PC-3 (cell line): ENCODE measurements around the gene ASTN2. TPM values are rescaled to one million over a fixed set of nuclear protein-coding genes. Genes with fewer than 3 reads are reported as not detected.

Source experiments
- ATAC-seq: fragments of 200-7000 bp; cut with Tn5 transposase; 2 replicates; pipeline ENCODE4 v1.9.1; 2020; ENCODE audit warnings: mild to moderate bottlenecking, moderate library complexity
- BruUV-seq: library from RNA; stranded (reverse); fragments of 400-500 nt; replicated peaks from 2 replicates; lab custom pipeline; 2021; lab: Mats Ljungman, UMichigan
- CTCF ChIA-PET: fragments of 300-600 bp; sonication (Branson Sonifier 250); formaldehyde crosslinking; loops from one replicate; lab custom pipeline; 2022; ENCODE audit warnings: antibody characterized with exemption; lab: Charles Lee
- POLR2A ChIA-PET: fragments of 300-600 bp; sonication (Branson Sonifier 250); formaldehyde crosslinking; loops from one replicate; lab custom pipeline; 2022; ENCODE audit warnings: antibody characterized with exemption; ENCODE audit not compliant: unreplicated experiment; lab: Charles Lee
- DNase-seq: peaks from one replicate; pipeline ENCODE4 v3.0.0-alpha.2; 2015
- H2AFZ ChIP-seq: fragments of 300-600 bp; sonication (generic); 2 replicates; pipeline ENCODE4 v1.6.0; 2016; ENCODE audit warnings: antibody characterized with exemption, low read length
- H3F3A ChIP-seq: fragments of 300-600 bp; sonication (generic); one replicate; pipeline ENCODE4 v1.6.0; 2017; ENCODE audit warnings: antibody characterized with exemption, low read length, control low read depth, mild to moderate bottlenecking; ENCODE audit not compliant: unreplicated experiment
- H3K27ac ChIP-seq: fragments of 300-600 bp; sonication (generic); 2 replicates; pipeline ENCODE4 v1.5.1; 2016; ENCODE audit warnings: mild to moderate bottlenecking, low read length
- H3K27me3 ChIP-seq: fragments of 300-600 bp; sonication (generic); 2 replicates; pipeline ENCODE4 v1.6.1; 2016; ENCODE audit warnings: low read length, mixed read lengths
- H3K36me3 ChIP-seq: fragments of 300-600 bp; sonication (generic); 2 replicates; pipeline ENCODE4 v1.6.1; 2016; ENCODE audit warnings: low read depth, mixed run types, low read length, mixed read lengths
- H3K4me1 ChIP-seq: fragments of 300-600 bp; sonication (generic); 2 replicates; pipeline ENCODE4 v1.5.1; 2016; ENCODE audit warnings: low read length; ENCODE audit not compliant: insufficient read depth
- H3K4me2 ChIP-seq: fragments of 300-600 bp; sonication (generic); 2 replicates; pipeline ENCODE4 v1.6.0; 2016; ENCODE audit warnings: low read length
- H3K4me3 ChIP-seq: fragments of 300-600 bp; sonication (generic); 2 replicates; pipeline ENCODE4 v1.5.1; 2016; ENCODE audit warnings: mild to moderate bottlenecking, low read length, mixed read lengths
- H3K79me2 ChIP-seq: fragments of 300-600 bp; sonication (generic); 2 replicates; pipeline ENCODE4 v1.6.1; 2017; ENCODE audit warnings: low read length, mixed read lengths
- H3K9ac ChIP-seq: fragments of 300-600 bp; sonication (generic); 2 replicates; pipeline ENCODE4 v1.6.0; 2016; ENCODE audit warnings: mild to moderate bottlenecking, low read length
- H3K9me2 ChIP-seq: fragments of 300-600 bp; sonication (generic); replicated peaks from 2 replicates; pipeline ENCODE4 v1.6.1; 2016; ENCODE audit warnings: mixed run types, low read length, mixed read lengths
- H3K9me3 ChIP-seq: fragments of 300-600 bp; sonication (generic); 2 replicates; pipeline ENCODE4 v1.6.1; 2016; ENCODE audit warnings: low read length, mixed read lengths
- H4K20me1 ChIP-seq: fragments of 300-600 bp; sonication (generic); 2 replicates; pipeline ENCODE4 v1.6.1; 2016; ENCODE audit warnings: low read length, mixed read lengths
- EZH2 ChIP-seq: fragments of 300-600 bp; sonication (generic); IDR thresholded peaks from one replicate; pipeline ENCODE4 v1.6.1; 2017; ENCODE audit warnings: antibody characterized with exemption, mild to moderate bottlenecking, low read length; ENCODE audit not compliant: unreplicated experiment
- EZH2phosphoT487 ChIP-seq: fragments of 300-600 bp; sonication (generic); IDR thresholded peaks from 2 replicates; pipeline ENCODE4 v1.6.1; 2018; ENCODE audit warnings: mild to moderate bottlenecking, antibody characterized with exemption, low read length, borderline replicate concordance
- intact Hi-C: fragments of 100-400 bp; cut with micrococcal nuclease; formaldehyde crosslinking; loops from 2 replicates; pipeline ENCODE4 v1.9.0; 2023
- total RNA-seq: library from RNA; depleted of rRNA; stranded (reverse); fragments of >200 nt; gene quantifications from 2 replicates; pipeline ENCODE4 v1.2.3, GENCODE V29; 2014
- TF ChIP-seq, protein P1 (sequence below): fragments of 300-600 bp; sonication (generic); conservative IDR thresholded peaks from 2 replicates; pipeline ENCODE4 v1.5.1; 2017; ENCODE audit warnings: antibody characterized with exemption, low read depth, mild to moderate bottlenecking, low read length

ASTN2 gene
- total RNA-seq, 1 experiment from 2014 or later, result 3.5 TPM

DNA sequence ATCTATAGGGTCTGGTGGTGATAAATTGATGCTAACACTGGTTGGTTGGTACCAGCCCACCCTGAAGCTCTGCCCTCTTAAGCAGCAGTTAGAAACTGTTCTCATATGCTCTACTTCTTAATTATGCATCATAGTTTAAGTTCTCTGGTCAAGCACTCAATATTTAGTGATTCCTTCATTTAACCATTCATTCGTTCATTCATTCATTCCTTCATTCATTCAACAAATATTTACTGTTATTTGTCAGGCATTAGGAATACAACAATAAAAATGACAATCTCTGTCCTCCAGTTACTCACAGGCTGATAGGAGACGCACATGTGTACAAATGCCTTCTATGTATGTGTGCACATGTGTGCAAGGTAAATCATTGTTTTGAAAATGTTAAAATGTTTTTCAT, 673.1 kb downstream of the ASTN2 start:
- no peak for ATAC-seq
- DNase-seq, result no peak
- CTCF ChIA-PET, result no interaction called here
- Histone ChIP-seq H3K9ac (no peak overlapping the region), H3K36me3 (no peaks in the 10 kb centered on the region), H3K4me1 (no peaks in the 10 kb centered on the region), H3F3A (no peaks in the 10 kb centered on the region), H4K20me1 (no peaks in the 10 kb centered on the region), H3K27ac (no peak overlapping the region), H3K4me2 (no peak overlapping the region), H3K27me3 (no peaks in the 10 kb centered on the region), H2AFZ (no peak overlapping the region), H3K9me2 (no peaks in the 10 kb centered on the region), H3K79me2 (no peaks in the 10 kb centered on the region), H3K4me3 (no peak overlapping the region), H3K9me3 (no peaks in the 10 kb centered on the region)
- TF ChIP-seq, protein P1, sequence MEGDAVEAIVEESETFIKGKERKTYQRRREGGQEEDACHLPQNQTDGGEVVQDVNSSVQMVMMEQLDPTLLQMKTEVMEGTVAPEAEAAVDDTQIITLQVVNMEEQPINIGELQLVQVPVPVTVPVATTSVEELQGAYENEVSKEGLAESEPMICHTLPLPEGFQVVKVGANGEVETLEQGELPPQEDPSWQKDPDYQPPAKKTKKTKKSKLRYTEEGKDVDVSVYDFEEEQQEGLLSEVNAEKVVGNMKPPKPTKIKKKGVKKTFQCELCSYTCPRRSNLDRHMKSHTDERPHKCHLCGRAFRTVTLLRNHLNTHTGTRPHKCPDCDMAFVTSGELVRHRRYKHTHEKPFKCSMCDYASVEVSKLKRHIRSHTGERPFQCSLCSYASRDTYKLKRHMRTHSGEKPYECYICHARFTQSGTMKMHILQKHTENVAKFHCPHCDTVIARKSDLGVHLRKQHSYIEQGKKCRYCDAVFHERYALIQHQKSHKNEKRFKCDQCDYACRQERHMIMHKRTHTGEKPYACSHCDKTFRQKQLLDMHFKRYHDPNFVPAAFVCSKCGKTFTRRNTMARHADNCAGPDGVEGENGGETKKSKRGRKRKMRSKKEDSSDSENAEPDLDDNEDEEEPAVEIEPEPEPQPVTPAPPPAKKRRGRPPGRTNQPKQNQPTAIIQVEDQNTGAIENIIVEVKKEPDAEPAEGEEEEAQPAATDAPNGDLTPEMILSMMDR, result no peak
- TF ChIP-seq EZH2phosphoT487 (no peak), EZH2 (no peak)
- POLR2A ChIA-PET, result no interaction called here
- intact Hi-C loops, result no loop called here
- BruUV-seq, result no TSS peak

GRCh38 chr9:116741086-116741740, 673.6 kb downstream of the ASTN2 start:
- no TSS peak for BruUV-seq
- CTCF ChIA-PET, result no interaction called here
- no peak for DNase-seq

DNA sequence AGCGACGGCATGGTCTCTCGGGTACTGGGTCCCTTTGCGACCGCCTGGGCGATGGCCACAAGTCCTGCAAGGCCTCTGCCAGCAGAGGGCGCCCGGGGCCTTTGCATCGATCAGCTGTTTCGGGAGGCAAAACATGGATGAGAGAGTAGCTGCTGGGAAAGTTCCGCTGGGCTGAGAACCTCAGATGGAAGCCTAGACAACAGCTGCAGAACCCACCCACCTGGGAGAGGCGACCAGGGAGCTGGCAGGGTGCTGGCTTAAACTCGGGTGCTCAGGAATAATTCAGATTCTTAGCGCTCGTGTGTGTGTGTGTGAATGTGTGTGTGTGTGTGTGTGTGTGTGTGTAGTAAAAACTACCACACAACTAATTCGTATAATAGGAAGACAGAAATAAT, 677.7 kb downstream of the ASTN2 start:
- no peaks in the 10 kb centered on the region for H3K36me3 ChIP-seq
- no peaks in the 10 kb centered on the region for H3K4me1 ChIP-seq
- no peaks in the 10 kb centered on the region for H3K9me3 ChIP-seq
- no peaks in the 10 kb centered on the region for H3K9me2 ChIP-seq
- no peaks in the 10 kb centered on the region for H4K20me1 ChIP-seq
- H3K4me3 ChIP-seq, result no peak overlapping the region
- H3K27me3 ChIP-seq, result no peaks in the 10 kb centered on the region
- H2AFZ ChIP-seq, result no peak overlapping the region
- TF ChIP-seq EZH2phosphoT487, result no peak
- TF ChIP-seq EZH2, result no peak
- TF ChIP-seq, protein P1, result peak; percentile 87
- intact Hi-C loops, result loop anchor here (2.0 kb wide), 1 partner anchor 124 kb away; no protein-coding TSS in a partner anchor
- no peak overlapping the region for H3K9ac ChIP-seq
- POLR2A ChIA-PET, result no interaction called here
- H3K79me2 ChIP-seq, result no peaks in the 10 kb centered on the region
- no TSS peak for BruUV-seq
- DNase-seq, result peak; percentile 78
- H3K4me2 ChIP-seq, result peak overlapping the region; percentile 65
- no peaks in the 10 kb centered on the region for H3F3A ChIP-seq
- CTCF ChIA-PET, result interaction anchor here (0.6 to 1.0 kb wide), 2 partner anchors 96 to 123 kb away, joined by 3 to 6 read pairs; no protein-coding TSS in a partner anchor
- peak; percentile 82 for ATAC-seq
- no peak overlapping the region for H3K27ac ChIP-seq

More at GRCh38 chr9:116741086-116741740, 673.6 kb downstream of the ASTN2 start:
- no peaks in the 10 kb centered on the region for H3K9me2 ChIP-seq
- H3K36me3 ChIP-seq, result no peaks in the 10 kb centered on the region
- no peaks in the 10 kb centered on the region for H4K20me1 ChIP-seq
- ATAC-seq, result no peak
- H3K4me2 ChIP-seq, result no peak overlapping the region
- H3K9me3 ChIP-seq, result no peaks in the 10 kb centered on the region
- H2AFZ ChIP-seq, result no peak overlapping the region
- no peaks in the 10 kb centered on the region for H3K27me3 ChIP-seq
- intact Hi-C loops, result no loop called here
- no peaks in the 10 kb centered on the region for H3K79me2 ChIP-seq
- POLR2A ChIA-PET, result no interaction called here
- H3F3A ChIP-seq, result no peaks in the 10 kb centered on the region
- H3K9ac ChIP-seq, result no peak overlapping the region
- TF ChIP-seq EZH2phosphoT487, result no peak
- TF ChIP-seq, protein P1, result no peak
- no peak for TF ChIP-seq EZH2
- no peak overlapping the region for H3K4me3 ChIP-seq
- no peak overlapping the region for H3K27ac ChIP-seq
- H3K4me1 ChIP-seq, result no peaks in the 10 kb centered on the region
